HG03558 (cell line): ENCODE results near the gene NETO2.
A peak's percentile ranks its signal among the peaks of the same experiment; 100 is the strongest.
"Not testable (repeated sequence)": the region's sequence is repeated elsewhere in the genome, so short reads cannot be mapped to it uniquely, and the experiment has no call there.

ENCODE experiments used
- ATAC-seq: cut with Tn5 transposase; IDR thresholded peaks from one replicate; pipeline ENCODE4 v1.9.1; 2021; ENCODE audit warnings: moderate number of reproducible peaks; ENCODE audit not compliant: unreplicated experiment; ENCODE audit errors: extremely low read depth

Gene NETO2, protein sequence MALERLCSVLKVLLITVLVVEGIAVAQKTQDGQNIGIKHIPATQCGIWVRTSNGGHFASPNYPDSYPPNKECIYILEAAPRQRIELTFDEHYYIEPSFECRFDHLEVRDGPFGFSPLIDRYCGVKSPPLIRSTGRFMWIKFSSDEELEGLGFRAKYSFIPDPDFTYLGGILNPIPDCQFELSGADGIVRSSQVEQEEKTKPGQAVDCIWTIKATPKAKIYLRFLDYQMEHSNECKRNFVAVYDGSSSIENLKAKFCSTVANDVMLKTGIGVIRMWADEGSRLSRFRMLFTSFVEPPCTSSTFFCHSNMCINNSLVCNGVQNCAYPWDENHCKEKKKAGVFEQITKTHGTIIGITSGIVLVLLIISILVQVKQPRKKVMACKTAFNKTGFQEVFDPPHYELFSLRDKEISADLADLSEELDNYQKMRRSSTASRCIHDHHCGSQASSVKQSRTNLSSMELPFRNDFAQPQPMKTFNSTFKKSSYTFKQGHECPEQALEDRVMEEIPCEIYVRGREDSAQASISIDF

DNA sequence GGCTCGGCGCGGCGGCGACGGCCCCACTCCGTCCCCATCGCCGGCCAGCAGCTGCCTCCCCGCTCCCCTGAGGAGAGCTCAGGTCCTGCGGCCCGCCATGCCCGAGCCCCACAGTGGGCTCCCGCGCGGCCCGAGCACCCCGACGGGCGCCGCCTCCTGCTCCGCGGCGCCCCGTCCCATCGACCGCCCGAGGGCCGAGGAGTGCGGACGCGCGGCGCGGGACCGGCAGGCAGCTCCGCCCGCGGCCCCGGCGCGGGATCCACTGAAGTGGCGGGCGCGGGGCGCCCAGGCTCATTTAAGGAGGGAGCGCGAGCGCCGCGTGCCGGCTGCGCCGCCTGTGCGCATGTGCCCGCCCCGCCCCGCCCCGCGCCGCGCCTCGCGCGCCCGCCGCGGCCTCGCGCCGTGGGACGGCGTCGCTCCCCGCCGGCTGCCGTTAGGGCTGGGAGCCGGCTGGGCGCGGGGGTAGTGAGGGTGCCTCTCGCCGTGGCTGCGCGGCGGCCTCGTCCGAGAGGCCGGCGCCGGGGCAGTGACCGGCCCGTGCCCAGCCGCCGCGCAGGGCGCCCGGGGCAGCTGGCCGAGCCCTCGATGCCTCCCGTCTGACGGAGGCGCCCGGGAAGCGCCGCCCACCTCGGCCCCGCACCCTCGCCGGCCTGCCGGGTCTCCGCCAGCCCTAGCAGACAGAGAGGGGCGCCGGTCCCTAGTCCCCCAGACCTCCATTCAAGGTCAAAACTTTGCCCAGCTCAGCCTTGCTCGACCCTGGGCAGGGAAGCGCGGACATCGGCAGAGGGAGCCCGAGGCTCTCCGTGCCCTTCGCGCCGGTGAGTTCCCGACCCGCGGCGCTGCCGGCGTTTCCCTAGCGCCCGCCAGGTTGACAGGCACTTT lies at the start of gene NETO2:
NETO2 (minus strand) TSS at position 269 of the 882 bp plus-strand sequence. CDS start 333 bp downstream, outside the sequence.
- ATAC-seq = peak; percentile 25

DNA sequence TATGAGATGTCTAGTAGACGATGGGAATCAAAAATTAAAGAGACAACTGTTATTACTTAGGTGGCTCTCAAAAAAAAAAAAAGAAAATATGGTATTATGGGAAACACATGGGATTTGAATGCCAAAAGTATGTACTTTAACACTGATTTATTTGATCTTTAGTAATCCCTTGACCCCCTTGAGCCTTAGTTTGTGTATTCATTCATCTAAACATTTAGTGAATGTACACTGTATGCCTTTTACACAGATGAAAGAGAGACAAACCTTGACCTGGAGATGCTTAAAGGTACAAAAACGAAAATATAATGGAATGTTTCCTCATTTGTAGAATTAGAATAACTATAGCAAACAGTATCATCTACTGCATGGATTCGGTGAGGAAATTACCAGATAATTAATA lies 38.6 kb upstream of the NETO2 start:
- ATAC-seq = no peak

DNA sequence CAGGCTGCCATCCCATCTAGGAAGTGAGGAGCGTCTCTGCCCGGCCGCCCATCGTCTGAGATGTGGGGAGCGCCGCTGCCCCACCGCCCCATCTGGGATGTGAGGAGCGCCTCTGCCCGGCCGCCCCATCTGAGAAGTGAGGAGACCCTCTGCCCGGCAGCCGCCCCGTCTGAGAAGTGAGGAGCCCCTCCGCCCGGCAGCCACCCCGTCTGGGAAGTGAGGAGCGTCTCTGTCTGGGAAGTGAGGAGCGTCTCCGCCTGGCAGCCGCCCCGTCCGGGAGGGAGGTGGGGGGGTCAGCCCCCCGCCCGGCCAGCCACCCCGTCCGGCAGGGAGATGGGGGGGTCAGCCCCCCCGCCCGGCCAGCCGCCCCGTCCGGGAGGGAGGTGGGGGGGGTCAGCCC lies 37.3 kb upstream of the NETO2 start:
- ATAC-seq = not testable (repeated sequence)

DNA sequence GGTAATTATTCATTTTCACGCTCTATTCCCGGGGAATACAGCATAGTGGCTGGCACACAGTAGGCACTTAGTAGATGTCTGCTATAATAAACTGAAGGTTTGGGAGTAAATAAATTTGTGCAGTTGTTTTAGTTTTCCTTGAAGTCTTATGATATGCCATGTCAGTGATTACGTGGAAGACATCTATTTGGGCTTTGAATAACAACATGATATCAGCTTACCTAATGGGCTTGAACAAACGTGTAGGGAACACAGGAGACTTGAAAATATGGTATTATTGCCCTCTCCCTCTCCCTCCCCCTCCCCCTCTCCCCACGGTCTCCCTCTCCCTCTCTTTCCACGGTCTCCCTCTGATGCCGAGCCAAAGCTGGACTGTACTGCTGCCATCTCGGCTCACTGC lies 36.3 kb upstream of the NETO2 start:
- ATAC-seq = no peak

DNA sequence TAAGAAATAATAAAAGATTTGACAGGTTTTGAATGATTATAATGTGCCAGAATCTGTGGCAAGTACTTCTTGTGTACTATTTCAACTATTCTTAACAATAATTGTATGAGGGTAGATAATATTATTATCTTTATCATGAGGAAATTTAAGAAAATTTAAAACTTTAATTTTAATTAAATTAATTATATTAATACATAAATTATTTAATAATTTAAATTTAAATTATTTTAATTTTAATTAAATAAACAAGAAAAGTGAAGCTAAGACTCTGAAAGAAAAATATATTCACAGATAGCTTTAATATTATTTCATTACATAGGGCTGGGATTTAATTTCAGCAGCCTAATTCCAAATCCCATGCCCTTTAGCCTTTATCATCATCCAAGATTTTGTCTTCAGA lies 31.4 kb upstream of the NETO2 start:
- ATAC-seq = no peak

DNA sequence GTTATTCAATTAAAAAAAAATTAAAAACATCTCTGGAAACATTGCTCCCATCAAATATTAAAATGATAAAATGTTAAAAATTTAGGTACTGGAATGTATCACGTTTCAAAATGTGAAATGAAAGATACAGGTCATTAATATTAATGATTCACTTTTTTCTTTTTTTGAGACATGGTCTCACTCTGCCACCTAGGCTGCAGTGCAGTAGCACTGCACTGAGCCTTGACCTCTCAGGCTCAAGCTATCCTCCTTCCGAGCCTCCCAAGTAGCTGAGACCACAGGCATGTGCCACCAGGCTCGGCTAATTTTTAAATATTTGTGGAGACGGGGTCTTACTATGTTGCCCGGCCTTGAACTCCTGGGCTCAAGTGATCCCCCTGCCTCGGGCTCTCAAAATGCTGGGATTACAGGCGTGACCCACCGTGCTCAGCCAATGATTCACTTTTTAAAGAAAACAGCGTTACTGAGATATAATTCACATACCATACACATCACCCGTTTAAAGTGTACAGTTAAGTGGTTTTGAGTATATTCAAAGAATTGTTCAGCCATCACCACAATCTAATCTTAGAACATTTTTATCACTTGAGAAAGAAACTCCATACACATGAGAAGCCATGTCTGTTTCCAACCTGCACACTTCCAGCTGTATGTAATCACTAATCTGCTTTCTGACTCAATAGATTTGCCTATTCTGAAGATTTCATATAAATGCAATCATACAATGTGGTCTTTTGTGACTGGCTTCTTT lies 19.1 kb upstream of the NETO2 start:
- no peak for ATAC-seq

DNA sequence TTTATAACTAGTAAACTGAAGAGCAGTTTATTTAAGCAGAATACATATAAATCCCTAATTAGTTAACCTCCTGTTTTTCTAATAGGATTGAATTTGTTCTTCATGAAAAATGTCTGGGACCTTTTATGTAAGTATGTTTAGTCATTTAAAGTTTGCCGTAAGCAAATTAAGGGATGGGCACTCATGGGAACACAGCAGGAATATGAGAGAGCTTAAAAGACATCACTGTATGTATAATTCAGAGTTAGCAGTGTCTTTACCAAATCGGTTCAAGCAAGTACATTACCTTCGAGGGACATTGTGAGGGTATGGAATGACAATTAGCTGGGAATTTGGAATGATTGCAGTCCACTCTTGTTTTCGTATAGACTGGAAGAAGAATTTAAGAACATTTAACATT lies 17.7 kb upstream of the NETO2 start:
- no peak for ATAC-seq

DNA sequence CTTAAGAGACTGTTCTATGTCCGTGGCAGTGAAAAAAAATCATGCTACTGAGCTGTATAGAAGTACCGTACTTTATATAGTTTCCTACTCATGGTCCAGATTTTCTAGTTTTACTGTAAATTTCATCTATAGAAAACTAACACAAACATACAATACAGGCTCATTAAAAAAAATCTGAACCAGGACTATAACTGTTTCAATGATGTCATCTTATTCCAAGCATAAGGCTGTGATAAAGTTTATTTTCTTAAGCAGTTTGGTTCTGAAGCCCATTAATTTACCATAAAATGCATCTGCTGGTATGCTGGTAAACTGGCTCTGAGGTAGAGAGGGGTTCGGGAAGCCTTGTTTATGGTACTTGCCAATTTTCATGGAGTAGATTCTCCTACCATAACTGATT lies 16.7 kb upstream of the NETO2 start:
- ATAC-seq = no peak

DNA sequence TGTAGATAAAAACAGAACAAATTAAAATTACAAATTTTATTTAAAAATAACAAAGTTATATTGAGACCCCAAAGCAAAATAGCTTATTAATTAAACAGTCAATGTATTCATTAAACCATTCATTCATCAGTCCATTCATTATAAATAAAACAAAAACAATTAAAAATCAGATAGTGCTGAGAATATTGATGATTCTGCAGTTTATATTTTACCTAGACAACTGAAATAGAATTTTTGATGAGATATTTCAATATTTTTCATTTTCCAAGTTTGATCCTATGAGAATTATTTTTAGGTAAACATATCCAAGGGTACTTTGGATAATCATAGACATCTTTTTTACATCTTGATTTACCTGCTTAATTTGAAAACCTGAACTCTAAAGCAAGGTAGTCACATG lies 15.2 kb upstream of the NETO2 start:
- no peak for ATAC-seq

DNA sequence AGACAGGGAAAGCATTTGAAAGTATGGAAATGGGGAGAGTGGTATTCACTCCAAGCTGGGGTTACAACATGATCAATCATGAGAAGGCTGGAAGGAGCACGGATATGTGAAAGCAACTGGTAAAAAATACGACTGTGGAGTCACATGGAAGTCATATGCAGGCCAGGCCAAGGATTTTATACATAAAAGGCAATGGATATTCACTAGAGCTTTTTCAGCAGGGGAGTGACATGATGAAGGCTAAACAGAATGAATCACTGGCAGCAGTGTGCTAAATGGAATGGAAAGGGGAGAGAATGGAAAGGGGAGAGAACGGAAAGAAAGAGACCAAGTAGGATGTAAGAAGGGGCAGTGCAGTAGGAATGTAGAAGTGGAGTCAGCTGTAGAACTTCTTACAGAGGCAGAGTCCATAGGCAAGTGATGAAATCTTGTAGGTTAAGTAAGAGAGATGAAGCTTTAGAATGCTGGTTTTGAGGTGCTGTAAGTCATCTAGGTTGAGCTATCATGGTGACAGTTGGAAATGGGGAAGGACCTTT lies 13.0 kb upstream of the NETO2 start:
- no peak for ATAC-seq

DNA sequence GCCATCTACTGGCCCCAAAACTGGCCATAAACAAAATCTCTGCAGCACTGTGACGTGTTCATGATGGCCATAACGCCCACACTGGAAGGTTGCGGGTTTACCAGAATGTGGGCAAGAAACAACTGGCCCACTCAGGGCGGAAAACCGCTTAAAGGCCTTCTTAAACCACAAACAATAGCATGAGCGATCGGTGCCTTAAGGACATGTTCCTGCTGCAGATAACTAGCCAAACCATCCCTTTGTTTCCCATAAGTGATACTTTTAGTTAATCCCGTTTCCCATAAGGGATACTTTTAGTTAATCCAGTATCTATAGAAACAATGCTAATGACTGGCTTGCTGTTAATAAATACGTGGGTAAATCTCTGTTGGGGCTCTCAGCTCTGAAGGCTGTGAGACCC lies 8.8 kb upstream of the NETO2 start:
- not testable (repeated sequence) for ATAC-seq

DNA sequence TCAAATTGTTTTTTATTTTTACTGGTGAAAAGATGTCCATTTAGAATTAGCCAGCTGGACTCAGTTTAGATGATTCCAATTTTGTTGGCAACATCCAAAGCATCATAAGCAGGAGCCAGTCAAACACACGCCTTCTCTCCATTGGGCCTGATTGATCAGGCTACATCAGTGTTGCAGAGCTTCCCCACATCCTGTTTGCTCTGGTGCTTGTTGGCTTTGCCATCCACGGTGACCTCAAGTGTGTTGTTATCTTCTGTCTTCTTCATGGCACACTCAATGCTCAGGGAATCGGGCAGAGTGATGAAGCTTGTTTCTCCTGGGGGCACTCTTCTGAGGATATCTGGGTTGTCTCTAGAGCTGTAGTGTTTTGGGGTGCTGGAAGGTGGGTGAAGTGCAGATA lies 6.3 kb upstream of the NETO2 start:
- ATAC-seq = no peak

DNA sequence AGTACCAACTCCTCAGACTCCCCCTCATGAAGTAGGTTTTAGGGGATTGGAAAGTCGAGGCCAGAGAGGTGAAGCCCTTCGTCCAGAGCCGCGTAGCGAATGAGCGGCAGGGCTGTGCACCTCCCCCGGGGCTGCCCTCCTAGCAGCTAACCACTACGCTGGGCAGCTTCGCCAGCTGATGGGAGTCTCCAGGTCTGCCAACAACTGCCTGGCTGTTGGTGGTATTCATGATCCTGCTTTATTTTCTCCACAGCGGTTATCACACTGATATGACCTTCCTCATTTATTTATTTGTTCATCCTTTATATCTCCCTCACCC lies 773 bp upstream of the NETO2 start:
- no peak for ATAC-seq

DNA sequence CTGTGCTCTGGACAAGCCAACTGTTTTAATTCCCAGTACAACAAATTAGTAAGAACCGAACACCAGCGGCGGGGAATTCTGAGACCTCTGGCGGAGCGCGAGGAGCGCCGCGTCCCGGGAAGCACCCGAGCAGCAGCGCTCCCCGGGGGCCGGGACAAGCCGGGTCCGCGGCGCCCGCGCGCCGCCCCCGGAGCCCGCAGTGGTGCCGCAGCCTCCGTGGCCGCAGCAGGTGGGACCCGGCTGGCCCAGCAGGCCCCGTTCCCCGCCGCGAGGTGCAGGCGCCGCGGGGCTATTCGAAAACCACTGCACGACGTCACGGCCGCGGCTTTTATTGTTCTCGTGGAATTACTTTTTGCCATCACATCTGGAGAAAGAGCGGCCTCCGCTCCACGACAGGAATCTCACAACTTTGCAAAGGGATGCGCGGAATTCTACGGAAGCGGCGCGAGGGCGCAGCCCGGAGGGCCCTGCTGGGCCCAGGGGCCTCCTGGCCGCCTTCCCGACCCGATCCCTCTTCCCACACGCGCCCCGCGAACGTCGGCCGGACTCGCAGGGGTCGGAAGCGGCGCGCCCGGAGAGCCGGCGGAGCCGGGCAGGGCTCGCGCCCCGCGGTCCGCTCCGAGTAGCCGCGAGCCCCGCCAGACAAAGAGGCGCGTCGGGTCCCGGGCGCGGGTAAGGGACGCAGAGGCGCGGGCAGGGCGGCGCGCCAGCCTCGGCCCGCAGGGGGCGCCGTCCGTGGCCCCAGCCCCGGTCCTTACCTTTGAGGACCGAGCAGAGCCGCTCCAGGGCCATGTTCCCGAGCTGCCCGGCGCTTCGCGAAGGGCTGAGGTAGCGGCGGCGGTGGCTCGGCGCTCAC lies 696 bp downstream of the NETO2 start:
- peak; percentile 32 for ATAC-seq

DNA sequence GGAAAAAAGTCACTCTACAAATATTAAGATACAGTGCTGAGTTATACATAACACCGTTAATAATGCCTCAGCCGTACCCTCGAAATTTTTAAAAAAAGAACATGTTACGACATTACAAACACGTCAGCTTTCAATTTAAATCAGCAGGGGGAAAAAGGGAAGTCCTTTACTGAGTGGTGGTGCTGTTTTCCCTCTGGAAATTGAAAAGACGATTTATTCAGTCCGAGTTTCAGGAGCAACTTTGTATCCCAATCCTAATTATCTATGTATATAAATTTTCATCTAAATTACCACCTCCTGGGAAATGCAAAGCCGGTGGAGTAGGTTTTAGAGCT lies 1.3 kb downstream of the NETO2 start:
- ATAC-seq = no peak

DNA sequence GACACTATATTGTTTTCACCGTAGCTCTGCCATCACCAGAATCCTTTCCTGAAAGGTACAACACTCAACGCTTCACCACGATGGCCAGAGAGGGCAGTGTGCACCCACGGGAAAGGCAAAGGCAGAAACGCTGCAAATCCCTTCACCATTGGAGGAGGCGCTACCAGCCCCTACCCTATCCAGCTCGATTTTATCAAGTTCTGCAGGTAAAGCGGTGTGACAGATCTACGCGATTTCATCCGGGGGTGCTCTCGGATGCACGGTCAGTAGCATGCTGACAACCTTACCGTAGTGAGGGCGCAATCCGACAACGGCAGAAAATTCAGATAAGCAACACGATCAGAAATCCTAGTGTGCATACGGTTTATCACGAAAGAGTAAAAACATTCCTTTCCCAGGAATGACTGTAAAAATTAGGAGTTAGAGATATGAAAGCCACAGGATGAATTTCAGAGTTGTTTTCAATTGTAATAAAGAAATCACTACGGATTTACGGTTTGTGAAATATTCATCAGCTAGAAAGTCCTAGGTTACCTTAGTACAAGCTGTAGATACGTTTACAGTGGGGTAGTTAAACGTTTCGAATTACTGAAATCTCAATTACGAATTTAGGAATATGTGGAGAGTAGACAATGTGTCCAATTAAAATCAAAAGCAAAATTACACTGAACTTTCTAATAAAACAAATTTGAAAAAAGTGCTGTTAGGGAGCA lies 1.8 kb downstream of the NETO2 start:
- ATAC-seq = peak; percentile 39

DNA sequence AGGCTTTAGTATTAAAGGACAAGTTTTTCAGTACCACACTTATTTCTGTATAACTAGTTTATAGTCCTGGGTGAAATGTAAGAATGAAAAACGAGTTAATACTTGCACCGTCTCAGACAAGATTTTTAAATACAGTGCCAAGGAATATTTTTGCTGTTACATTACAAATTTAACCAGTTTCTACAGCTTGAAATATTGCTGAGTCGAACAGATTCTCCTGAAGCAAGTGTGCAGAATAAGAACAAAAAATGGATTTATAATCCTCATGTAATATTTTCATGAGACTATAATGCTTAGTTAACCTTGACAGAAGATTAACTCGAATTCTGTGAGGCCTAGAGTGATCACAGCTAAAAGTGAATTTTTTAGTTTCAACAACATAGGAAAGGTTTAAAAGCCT lies 3.1 kb downstream of the NETO2 start:
- ATAC-seq = no peak

DNA sequence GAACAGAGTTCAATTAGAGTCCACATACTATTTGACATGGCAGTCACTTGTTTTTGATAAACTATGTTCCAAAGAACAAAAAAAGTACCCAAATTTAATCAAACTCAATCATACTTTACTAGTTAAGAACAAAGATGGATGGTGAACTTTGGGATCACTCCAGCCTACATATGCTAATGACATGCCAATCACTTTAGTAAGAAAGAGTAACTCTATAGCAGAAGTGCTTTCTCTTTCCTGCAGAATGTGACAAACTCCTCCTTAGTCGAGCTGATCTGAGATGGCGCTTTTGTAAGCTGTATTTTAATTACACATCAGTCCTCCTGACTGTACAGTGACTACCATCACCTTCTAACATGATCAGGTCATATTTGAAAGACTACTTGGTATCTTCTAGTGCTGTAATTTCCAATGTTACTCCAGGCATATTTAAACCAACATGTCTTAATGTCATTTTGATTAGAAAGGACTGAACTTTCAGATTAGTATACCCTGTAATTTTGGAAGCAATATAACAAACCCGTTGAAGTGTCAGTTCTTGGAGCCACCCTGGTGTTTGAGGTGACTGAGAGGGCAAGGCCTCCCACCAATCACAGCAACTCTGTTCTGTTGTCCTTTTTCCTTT lies 4.1 kb downstream of the NETO2 start:
- no peak for ATAC-seq

DNA sequence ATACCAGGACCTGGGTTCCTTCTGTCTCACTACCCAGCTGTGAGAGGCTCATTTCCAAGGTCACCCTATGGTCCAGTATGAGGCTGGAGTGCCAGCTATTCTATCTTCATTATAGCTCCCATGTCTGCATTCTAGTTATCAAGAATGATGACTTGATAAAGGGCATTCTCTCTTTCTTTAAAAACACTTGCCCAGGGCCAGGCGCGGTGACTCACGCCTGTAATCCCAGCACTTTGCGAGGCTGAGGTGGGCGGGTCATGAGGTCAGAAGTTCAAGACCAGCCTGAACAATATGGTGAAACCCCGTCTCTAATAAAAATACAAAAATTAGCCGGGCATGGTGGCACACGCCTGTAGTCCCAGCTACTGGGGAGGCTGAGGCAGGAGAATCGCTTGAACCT lies 5.8 kb downstream of the NETO2 start:
- not testable (repeated sequence) for ATAC-seq
